HG02642 (cell line): ENCODE results near the gene HOMER2.
"Not testable (repeated sequence)": the region's sequence is repeated elsewhere in the genome, so short reads cannot be mapped to it uniquely, and the experiment has no call there.

Experiments
- ATAC-seq: cut with Tn5 transposase; IDR thresholded peaks from one replicate; pipeline ENCODE4 v1.9.1; 2021; ENCODE audit warnings: mild to moderate bottlenecking; ENCODE audit not compliant: unreplicated experiment, poor library complexity

HOMER2 gene

GRCh38 chr15:82903511-82903910 is 49.0 kb downstream of the HOMER2 start:
- ATAC-seq: no peak

DNA sequence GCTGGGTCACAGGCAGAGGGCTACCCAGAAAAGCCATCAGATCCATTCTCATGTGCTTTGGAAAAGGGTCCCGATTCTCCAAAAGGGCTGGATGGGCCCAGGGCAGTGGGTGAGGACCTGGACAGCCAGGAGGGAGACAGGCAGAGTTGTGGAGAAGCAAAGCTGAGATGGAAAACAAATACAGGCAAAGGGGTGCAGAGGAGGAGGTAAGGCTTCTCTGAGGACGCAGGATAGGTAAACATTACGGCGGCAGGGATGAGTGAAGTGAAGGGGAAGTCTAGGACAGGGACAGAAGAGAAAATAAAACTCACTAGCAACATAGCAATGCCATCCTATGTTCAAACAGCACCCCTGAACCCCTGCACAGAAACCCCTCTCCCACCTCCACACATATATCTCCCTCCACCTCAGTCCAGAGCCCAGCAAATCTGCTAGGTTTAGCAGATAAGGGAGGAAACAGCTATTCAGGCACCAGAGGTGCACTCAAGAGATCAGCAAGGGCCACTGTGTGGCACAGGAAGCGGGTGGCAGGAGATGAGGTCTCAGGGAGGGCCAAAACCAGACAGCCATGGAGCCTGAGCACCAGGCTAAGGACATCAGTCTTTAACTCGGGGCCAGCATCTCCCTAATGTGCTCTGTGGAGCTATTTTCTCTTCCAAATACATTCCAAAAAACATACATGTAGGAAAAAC is 51.3 kb downstream of the HOMER2 start:
- no peak for ATAC-seq

DNA sequence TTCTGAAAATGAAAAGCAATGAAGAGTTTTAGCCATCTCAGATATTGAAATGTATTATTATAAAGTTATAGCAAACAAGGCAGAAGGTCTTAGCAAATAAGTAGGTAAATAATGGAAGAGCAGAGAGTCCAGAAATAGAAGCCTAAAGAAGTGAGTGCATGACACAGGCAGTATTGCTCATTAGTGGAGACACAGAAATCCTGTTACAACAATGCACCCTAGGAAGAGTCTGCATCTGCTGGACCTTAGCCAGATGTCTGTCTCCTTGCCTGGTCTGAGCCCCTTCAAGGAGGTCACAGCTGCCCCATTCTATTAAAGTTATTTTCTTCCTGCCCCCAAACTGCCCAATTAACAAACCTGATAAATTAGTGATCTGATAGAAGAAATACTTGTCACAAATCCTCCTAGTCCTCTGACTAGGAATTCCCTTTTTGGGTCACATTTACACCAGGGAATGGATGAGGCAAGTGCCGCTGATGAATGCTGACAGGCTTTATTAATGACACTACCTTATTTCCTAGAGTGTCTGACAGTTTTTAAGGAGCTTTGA is 51.9 kb downstream of the HOMER2 start:
- no peak for ATAC-seq

DNA sequence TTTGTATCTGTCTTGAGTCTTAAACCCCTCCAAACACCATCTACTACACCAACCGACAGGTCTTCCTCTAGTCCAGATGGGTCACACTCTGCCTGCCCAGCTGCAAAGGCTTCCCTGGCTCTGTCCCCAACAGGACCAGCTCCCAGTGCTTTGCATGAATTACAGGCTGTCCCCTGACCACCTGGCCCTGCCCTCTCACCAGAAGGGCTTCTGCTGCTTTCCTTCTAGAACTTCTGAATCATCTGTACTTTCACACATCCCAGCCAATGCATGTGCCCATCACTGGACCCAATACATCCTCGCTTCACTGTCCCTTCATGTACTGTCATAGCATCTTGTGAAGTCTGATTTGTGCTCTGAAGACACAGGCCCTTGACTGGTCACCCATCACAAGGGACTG is 53.6 kb downstream of the HOMER2 start:
- no peak for ATAC-seq

GRCh38 chr15:82895983-82896382 is 56.5 kb downstream of the HOMER2 start:
- no peak for ATAC-seq

GRCh38 chr15:82894971-82895520 is 57.5 kb downstream of the HOMER2 start:
- ATAC-seq: no peak

DNA sequence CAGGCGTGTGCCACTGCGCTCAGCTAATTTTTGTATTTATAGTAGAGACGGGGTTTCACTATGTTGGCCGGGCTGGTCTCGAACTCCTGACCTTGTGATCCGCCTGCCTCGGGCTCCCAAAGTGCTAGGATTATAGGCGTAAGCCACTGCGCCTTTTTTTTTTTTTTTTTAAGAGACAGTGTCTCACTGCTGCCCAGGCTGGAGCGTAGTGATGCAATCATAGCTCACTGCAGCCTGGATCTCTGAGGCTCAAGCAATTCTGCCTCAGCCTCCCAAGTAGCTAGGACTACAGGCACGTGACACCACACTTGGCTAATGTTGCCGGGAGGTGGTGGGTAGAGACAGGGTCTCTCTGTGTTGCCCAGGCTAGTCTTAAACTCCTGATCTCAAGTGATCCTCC is 59.0 kb downstream of the HOMER2 start:
- not testable (repeated sequence) for ATAC-seq

DNA sequence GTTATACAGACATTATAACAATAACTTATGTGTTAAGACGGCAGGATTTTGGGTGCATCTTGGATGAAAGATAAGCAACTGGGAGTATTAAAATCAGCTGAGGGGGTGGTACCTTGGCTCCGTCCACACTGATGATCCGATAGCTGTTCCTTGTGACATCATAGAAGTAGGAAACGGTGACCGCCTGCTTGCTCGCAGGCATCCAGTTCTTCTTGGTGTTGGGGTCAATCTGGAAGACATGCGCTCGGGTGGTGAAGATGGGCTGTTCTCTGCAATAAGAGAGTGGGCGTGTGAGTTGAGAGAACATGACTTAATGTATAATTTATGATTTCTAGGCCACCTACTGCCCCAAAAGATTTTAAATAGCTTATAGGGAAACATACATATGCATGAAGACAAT is 59.9 kb downstream of the HOMER2 start:
- ATAC-seq: no peak

- ATAC-seq: no peak
These were observed 61.5 kb downstream of the HOMER2 start for GRCh38 chr15:82890995-82891390.

DNA sequence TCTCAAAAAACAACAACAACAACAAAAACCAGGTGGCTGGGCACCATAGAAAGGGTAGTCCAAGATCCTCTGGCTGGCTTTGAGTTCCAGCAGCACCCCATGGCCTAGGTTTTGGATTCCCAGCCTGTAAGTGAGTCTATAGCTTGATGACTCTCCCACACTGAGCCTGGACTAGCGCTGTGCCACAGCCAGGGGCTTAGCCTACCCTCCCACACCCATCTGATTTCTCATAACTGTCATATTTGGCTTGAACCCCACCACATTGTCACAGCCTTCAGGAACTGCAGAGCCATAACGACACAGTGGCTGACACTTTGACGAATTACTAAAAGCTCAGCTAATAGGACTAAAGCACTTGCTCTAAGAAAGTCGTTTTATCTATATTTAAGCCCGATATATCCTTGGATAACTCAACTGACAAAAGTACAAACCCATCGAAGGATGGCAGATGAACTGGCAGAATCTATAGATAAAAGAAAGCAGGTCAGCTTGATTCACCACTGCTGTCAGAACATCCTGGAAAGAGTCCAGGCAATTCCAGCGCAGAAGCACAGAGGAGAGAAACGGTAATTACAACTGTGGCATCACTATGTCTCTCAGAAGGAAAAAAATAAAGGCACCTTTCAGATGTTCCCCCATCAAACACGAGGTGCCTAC is 62.1 kb downstream of the HOMER2 start:
- ATAC-seq: no peak

- ATAC-seq: no peak
These were observed 70.1 kb downstream of the HOMER2 start for GRCh38 chr15:82882273-82882928.

DNA sequence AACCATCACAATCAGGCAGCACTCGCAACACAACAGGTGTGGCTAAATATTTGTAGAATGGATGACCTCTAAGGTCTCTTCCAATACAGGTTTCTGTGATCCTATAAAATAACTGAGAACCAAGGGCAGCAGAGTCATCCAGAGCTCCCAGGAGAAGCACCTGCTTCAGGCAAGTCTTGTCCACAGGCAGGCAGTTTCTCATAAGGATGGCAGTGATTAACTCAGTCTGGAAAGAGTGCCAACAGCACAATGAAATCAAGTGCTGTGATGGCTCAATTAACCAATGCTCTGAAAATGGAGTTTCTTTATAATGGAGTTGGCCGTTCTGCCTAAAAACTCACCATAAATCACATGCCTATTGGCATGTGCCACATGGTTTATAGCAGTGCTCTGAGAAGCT is 70.8 kb downstream of the HOMER2 start:
- no peak for ATAC-seq

GRCh38 chr15:82880704-82881103 is 71.8 kb downstream of the HOMER2 start:
- ATAC-seq: no peak

GRCh38 chr15:82878325-82878724 is 74.2 kb downstream of the HOMER2 start:
- ATAC-seq: no peak

GRCh38 chr15:82877825-82878224 is 74.7 kb downstream of the HOMER2 start:
- no peak for ATAC-seq

DNA sequence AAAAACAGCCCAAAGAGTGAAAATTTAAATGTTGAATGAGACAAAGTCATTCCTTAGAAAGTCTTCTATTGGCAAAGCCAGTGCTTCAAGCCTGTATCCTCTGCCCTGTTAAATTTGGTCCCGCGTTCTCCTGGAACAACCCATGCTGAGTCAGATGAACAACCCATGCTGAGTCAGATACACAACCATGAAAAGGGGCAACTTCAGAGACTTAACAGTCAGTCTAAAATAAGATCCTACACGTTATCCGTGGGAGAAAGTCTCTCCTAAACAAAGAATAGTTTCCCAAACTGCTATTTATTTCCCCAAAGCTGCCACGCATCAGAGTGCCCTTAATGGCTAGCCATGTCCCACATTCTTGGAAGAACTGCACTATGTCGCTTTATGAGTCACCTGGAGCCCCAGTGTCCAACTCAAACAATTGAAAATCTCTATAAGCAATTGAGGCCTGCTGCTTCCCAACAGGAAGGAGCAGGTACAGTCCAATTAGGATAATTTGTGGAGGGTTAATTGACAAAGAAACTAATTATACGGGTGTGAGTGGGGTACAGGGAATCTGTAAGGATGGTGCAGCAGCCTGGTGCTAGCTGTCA is 77.0 kb downstream of the HOMER2 start:
- no peak for ATAC-seq

GRCh38 chr15:82874961-82875360 is 77.6 kb downstream of the HOMER2 start:
- no peak for ATAC-seq

DNA sequence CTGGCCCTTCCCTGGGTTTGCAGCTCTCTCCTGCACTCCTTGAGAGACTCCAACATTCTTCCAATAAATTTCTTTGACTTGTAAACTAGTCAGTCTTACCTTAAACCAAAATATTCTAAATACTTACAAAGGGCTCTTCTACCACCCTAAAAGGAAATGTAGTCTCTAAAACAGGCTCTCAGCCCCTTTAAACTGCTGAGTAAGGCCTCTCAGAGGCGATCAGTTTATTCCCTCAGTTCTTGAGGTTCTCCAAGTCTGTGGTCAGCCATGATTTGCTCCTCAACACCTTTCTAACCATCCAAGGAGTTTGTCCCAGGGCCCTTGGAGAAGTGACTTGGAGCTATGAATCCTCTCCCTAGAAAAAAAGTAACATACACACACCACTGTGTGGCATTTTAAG is 78.3 kb downstream of the HOMER2 start:
- ATAC-seq: no peak

- ATAC-seq: no peak
These were observed 79.4 kb downstream of the HOMER2 start for GRCh38 chr15:82873000-82873680.

DNA sequence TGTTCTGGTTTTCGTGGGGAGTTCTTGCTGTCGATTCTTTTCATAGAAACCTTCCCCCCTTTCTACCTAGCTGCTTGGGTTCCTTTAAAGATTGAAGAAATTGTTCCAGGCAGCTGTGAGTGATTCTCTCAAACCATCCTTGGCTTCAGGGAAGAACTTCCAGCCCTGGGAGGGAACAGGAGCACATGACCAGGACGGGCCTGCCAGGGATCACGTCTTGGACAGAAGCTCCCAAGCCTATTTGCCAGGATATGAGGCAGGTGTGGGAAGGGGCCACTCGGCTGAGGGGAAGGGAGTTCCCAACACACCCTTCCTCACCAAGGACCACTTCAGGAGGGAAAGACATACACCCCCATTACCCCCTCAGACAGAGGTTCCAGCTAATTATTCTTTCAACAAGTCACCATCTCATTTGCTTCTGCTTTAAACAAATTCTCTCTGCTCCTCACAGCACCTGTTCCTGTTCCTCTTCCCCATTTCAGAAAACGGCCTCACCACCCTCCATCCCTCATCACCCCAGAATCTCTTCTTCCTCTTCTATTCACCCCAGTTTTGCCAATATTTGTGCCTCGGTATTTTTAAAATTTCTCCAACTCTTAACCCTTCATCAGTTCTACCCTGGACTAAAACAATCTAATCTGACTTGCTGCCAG is 80.6 kb downstream of the HOMER2 start:
- no peak for ATAC-seq
